ENCODE results near the gene RAB11FIP4. TPM values are rescaled to one million over a fixed set of nuclear protein-coding genes. Genes with fewer than 3 reads are reported as not detected.

The RAB11FIP4 gene
- total and polyA plus RNA-seq, 2 of the 8 experiments (the other 6 are each of a cell fraction or from before 2014, with no cell fraction given) = 21.7 to 53.2 TPM

GRCh38 chr17:31355935-31356334, 35.5 kb upstream of the RAB11FIP4 start:
- no peaks in the 10 kb centered on the region for H3K79me1 ChIP-seq (ENCODE audit: low read depth, low read length)
- H2AK5ac ChIP-seq (ENCODE audit: low read depth, low read length) = no peak overlapping the region
- H2BK12ac ChIP-seq (ENCODE audit: low read depth, low read length) = no peak overlapping the region
- no peak overlapping the region for H2AFZ ChIP-seq (ENCODE audit: low read length)
- H4K20me1 ChIP-seq (replicated peaks in 1 of 2; ENCODE audit: control insufficient read depth in 1 of 2, insufficient read depth in 2 of 2, low read length in 2 of 2) = no peaks in the 10 kb centered on the region
- TF ChIP-seq GTF2F1 (IDR thresholded peaks at IDR 0.05; ENCODE audit: borderline replicate concordance, low read depth, low read length) (no peak), SIN3A (conservative IDR thresholded peaks at IDR 0.05 in 1 of 2, IDR thresholded peaks at IDR 0.05 in 1 of 2; ENCODE audit: low read depth in 1 of 2, low read length in 2 of 2) (no peak)
- no peaks in the 10 kb centered on the region for H3K27me3 ChIP-seq (replicated peaks in 1 of 4; ENCODE audit: control insufficient read depth in 3 of 4, extremely low read depth in 1 of 4, insufficient read depth in 3 of 4, low read length in 3 of 4)
- 96% methylated on average over 1 of the region's 1 CpG; no CpG with 5 or more reads in 1 of the 2 experiments for WGBS, 2 experiments (ENCODE audit: extremely low coverage in 1 of 2, insufficient coverage in 1 of 2, insufficient read length in 1 of 2, insufficient replicate concordance in 2 of 2, low coverage in 1 of 2, low lambda C conversion rate in 2 of 2, missing lambda C conversion rate in 1 of 2)
- no peak overlapping the region for H2BK5ac ChIP-seq (ENCODE audit: low read depth, low read length)
- H3K79me2 ChIP-seq (ENCODE audit: control insufficient read depth in 1 of 2, insufficient read depth in 2 of 2, low read length in 2 of 2) = no peaks in the 10 kb centered on the region
- no peak overlapping the region for H2BK120ac ChIP-seq (replicated peaks; ENCODE audit: low read depth, low read length)
- no peak overlapping the region for H3K4ac ChIP-seq (replicated peaks; ENCODE audit: insufficient read length, low read depth, low read length)
- no peak overlapping the region for H2BK20ac ChIP-seq (ENCODE audit: low read length)
- H2BK15ac ChIP-seq (ENCODE audit: low read length) = no peak overlapping the region
- no peak overlapping the region for H3K27ac ChIP-seq (ENCODE audit: low read depth, low read length)
- ChIA-PET CTCF (ENCODE audit: partially characterized antibody) (interaction anchor here (0.9 to 1.7 kb wide), 3 partner anchors 11 to 17 kb away, joined by 3 to 6 read pairs (median 3); no protein-coding TSS in a partner anchor), POLR2A (ENCODE audit: partially characterized antibody) (interaction anchor here (0.6 to 0.7 kb wide), 2 partner anchors 13 to 95 kb away, joined by 3 read pairs; no protein-coding TSS in a partner anchor)
- no peak overlapping the region for H3K4me3 ChIP-seq (ENCODE audit: extremely low read depth in 1 of 4, insufficient read depth in 2 of 4, low read depth in 3 of 4, low read length in 4 of 4)
- peaks cover 2 to 14% (median 9%) of the 10 kb centered on the region in 4 experiments; a peak in 4 of 8 replicates for H3K36me3 ChIP-seq (ENCODE audit: control insufficient read depth in 2 of 4, insufficient read depth in 4 of 4, low read length in 3 of 4)
- H3K14ac ChIP-seq (ENCODE audit: insufficient read length) = no peak overlapping the region
- no peaks in the 10 kb centered on the region for H3K23me2 ChIP-seq (ENCODE audit: low read depth, low read length)
- H3K4me1 ChIP-seq (replicated peaks in 1 of 4; ENCODE audit: control insufficient read depth in 3 of 4, insufficient read depth in 4 of 4, low read length in 3 of 4) = no peaks in the 10 kb centered on the region
- H4K91ac ChIP-seq (replicated peaks; ENCODE audit: insufficient read length, low read length) = no peak overlapping the region
- H3K56ac ChIP-seq (replicated peaks; ENCODE audit: insufficient read length, low read depth, low read length) = no peak overlapping the region
- no peak overlapping the region for H3K23ac ChIP-seq (ENCODE audit: insufficient read length)
- H3K9me3 ChIP-seq (ENCODE audit: insufficient read depth in 2 of 2, low read depth in 1 of 2, low read length in 1 of 2) = no peaks in the 10 kb centered on the region
- DNase-seq (ENCODE audit: low read depth in 1 of 2, low spot score in 2 of 2) (no peak), FAIRE-seq (no peak)
- H3K9ac ChIP-seq (replicated peaks in 1 of 4; ENCODE audit: extremely low read depth in 1 of 4, low read depth in 3 of 4, low read length in 3 of 4) = no peak overlapping the region
- H3K18ac ChIP-seq (ENCODE audit: extremely low read depth, low read length) = no peak overlapping the region
- H4K8ac ChIP-seq (ENCODE audit: extremely low read depth, insufficient read depth, low read length) = no peak overlapping the region
- H4K5ac ChIP-seq (ENCODE audit: insufficient read length, low read depth, low read length) = no peak overlapping the region
- no peak overlapping the region for H3K4me2 ChIP-seq (ENCODE audit: insufficient read depth in 1 of 2, low read depth in 2 of 2, low read length in 2 of 2)
